HepG2 (cell line): ENCODE measurements around the gene DSTN. TPM values are rescaled to one million over a fixed set of nuclear protein-coding genes. Genes with fewer than 3 reads are reported as not detected.

Source experiments
- AHR ChIP-seq: IDR thresholded peaks from 2 replicates; pipeline ENCODE4 v1.6.1; 2018; ENCODE audit warnings: missing genetic modification reagents, missing compliant biosample characterization
- ARHGAP35 ChIP-seq: sonication (generic); formaldehyde crosslinking; IDR thresholded peaks from 2 replicates; pipeline ENCODE4 v1.9.0; 2022; ENCODE audit warnings: mild to moderate bottlenecking, inconsistent platforms, moderate library complexity, missing genetic modification reagents, borderline replicate concordance
- ATM ChIP-seq: fragments of 450-650 bp; IDR thresholded peaks from 2 replicates; pipeline ENCODE4 v1.7.1; 2017; ENCODE audit warnings: mild to moderate bottlenecking, borderline replicate concordance
- CCDC6 ChIP-seq: sonication (generic); formaldehyde crosslinking; IDR thresholded peaks from 2 replicates; pipeline ENCODE4 v1.8.1; 2022; ENCODE audit warnings: mild to moderate bottlenecking, missing genetic modification reagents, moderate library complexity
- HDAC2 ChIP-seq: sonication (generic); formaldehyde crosslinking; IDR thresholded peaks from 2 replicates; pipeline ENCODE4 v1.4.0; 2020; ENCODE audit warnings: missing genetic modification reagents
- KLF13 ChIP-seq: sonication (generic); formaldehyde crosslinking; IDR thresholded peaks from 2 replicates; pipeline ENCODE4 v1.4.0; 2020; ENCODE audit warnings: mild to moderate bottlenecking, missing genetic modification reagents
- MEF2D ChIP-seq: sonication (generic); formaldehyde crosslinking; IDR thresholded peaks from 2 replicates; pipeline ENCODE4 v1.5.1; 2020; ENCODE audit warnings: mild to moderate bottlenecking, missing genetic modification reagents
- NFIB ChIP-seq: sonication (generic); formaldehyde crosslinking; IDR thresholded peaks from 2 replicates; pipeline ENCODE4 v1.9.0; 2021; ENCODE audit warnings: missing genetic modification reagents, mild to moderate bottlenecking, borderline replicate concordance
- NFKBIZ ChIP-seq: IDR thresholded peaks from 2 replicates; pipeline ENCODE4 v1.6.1; 2018; ENCODE audit warnings: missing genetic modification reagents, missing compliant biosample characterization
- PBX3 ChIP-seq: sonication (generic); formaldehyde crosslinking; IDR thresholded peaks from 2 replicates; pipeline ENCODE4 v1.8.1; 2023; ENCODE audit warnings: missing genetic modification reagents, inconsistent platforms, borderline replicate concordance
- RORA ChIP-seq: sonication (generic); formaldehyde crosslinking; IDR thresholded peaks from 2 replicates; pipeline ENCODE4 v1.5.0; 2020; ENCODE audit warnings: mild to moderate bottlenecking, missing genetic modification reagents, moderate library complexity
- SMC3 ChIP-seq: IDR thresholded peaks from 2 replicates; pipeline ENCODE4 v1.6.1; 2011; ENCODE audit warnings: low read length, improper control_type of control experiment
- SPEN ChIP-seq: sonication (generic); formaldehyde crosslinking; IDR thresholded peaks from 2 replicates; pipeline ENCODE4 v1.5.1; 2020; ENCODE audit warnings: low read depth, mild to moderate bottlenecking, missing genetic modification reagents
- TBX3 ChIP-seq: fragments of 450-650 bp; IDR thresholded peaks from 2 replicates; pipeline ENCODE4 v1.6.1; 2017; ENCODE audit warnings: antibody characterized with exemption, mild to moderate bottlenecking, inconsistent platforms, borderline replicate concordance
- ZBTB1 ChIP-seq: sonication (generic); formaldehyde crosslinking; IDR thresholded peaks from 2 replicates; pipeline ENCODE4 v1.4.0; 2020; ENCODE audit warnings: missing genetic modification reagents, borderline replicate concordance
- ZNF264 ChIP-seq: sonication (generic); formaldehyde crosslinking; IDR thresholded peaks from 2 replicates; pipeline ENCODE4 v1.4.0; 2020; ENCODE audit warnings: missing genetic modification reagents
- ZNF3 ChIP-seq: IDR thresholded peaks from 2 replicates; pipeline ENCODE4 v1.7.0; 2017; ENCODE audit warnings: inconsistent platforms
- ZNF670 ChIP-seq: sonication (generic); formaldehyde crosslinking; IDR thresholded peaks from 2 replicates; pipeline ENCODE4 v1.8.0; 2022; ENCODE audit warnings: mild to moderate bottlenecking, missing genetic modification reagents, borderline replicate concordance
- ZNF674 ChIP-seq: sonication (generic); formaldehyde crosslinking; IDR thresholded peaks from 2 replicates; pipeline ENCODE4 v1.5.0; 2020; ENCODE audit warnings: low read depth, mild to moderate bottlenecking, missing genetic modification reagents
- ZNF737 ChIP-seq: sonication (generic); formaldehyde crosslinking; IDR thresholded peaks from 2 replicates; pipeline ENCODE4 v1.5.0; 2020; ENCODE audit warnings: missing genetic modification reagents, mild to moderate bottlenecking, borderline replicate concordance
- ZNF766 ChIP-seq: sonication (generic); formaldehyde crosslinking; IDR thresholded peaks from 2 replicates; pipeline ENCODE4 v1.5.0; 2020; ENCODE audit warnings: missing genetic modification reagents, borderline replicate concordance
- polyA plus RNA-seq, 8 experiments: library from polyadenylated mRNA; depleted of rRNA in 3 of 8; stranded (reverse) in 7 of 8; unstranded in 1 of 8; fragments of >200 nt; fragmentation: Illumina TruSeq in 4 of 8; extraction: Trizol in 4 of 8; gene quantifications; 2 replicates each; pipeline versions ENCODE4 v1.2.1 to v1.2.3, GENCODE V29; 2011 to 2016; ENCODE audit warnings: low read depth in 4 of 8, missing spikeins in 1 of 8, mixed read lengths in 1 of 8; ENCODE audit not compliant: insufficient read depth in 1 of 8
- total RNA-seq, 5 experiments: library from RNA; depleted of rRNA; stranded (reverse); fragments of >200 nt; fragmentation: Illumina TruSeq; extraction: Trizol; gene quantifications; 2 replicates each; pipeline ENCODE4 v1.2.3, GENCODE V29; 2016; ENCODE audit warnings: low read depth in 1 of 5
- TF ChIP-seq, protein P1 (sequence below): sonication (generic); formaldehyde crosslinking; IDR thresholded peaks from 2 replicates; pipeline ENCODE4 v1.8.1; 2022; ENCODE audit warnings: low read depth, mild to moderate bottlenecking, missing genetic modification reagents
- TF ChIP-seq, protein P2 (sequence below): sonication (generic); formaldehyde crosslinking; IDR thresholded peaks from 2 replicates; pipeline ENCODE4 v1.5.0; 2020; ENCODE audit warnings: mild to moderate bottlenecking, missing genetic modification reagents, moderate library complexity
- TF ChIP-seq, protein P3 (sequence below): sonication (generic); formaldehyde crosslinking; conservative IDR thresholded peaks from 2 replicates; pipeline ENCODE4 v1.4.0; 2020; ENCODE audit warnings: missing genetic modification reagents

Gene DSTN
- total and polyA plus RNA-seq, 2 of the 13 experiments (the other 11 are each of a cell fraction or from before 2014, with no cell fraction given) = 27.6 to 106 TPM

- TF ChIP-seq, protein P1, sequence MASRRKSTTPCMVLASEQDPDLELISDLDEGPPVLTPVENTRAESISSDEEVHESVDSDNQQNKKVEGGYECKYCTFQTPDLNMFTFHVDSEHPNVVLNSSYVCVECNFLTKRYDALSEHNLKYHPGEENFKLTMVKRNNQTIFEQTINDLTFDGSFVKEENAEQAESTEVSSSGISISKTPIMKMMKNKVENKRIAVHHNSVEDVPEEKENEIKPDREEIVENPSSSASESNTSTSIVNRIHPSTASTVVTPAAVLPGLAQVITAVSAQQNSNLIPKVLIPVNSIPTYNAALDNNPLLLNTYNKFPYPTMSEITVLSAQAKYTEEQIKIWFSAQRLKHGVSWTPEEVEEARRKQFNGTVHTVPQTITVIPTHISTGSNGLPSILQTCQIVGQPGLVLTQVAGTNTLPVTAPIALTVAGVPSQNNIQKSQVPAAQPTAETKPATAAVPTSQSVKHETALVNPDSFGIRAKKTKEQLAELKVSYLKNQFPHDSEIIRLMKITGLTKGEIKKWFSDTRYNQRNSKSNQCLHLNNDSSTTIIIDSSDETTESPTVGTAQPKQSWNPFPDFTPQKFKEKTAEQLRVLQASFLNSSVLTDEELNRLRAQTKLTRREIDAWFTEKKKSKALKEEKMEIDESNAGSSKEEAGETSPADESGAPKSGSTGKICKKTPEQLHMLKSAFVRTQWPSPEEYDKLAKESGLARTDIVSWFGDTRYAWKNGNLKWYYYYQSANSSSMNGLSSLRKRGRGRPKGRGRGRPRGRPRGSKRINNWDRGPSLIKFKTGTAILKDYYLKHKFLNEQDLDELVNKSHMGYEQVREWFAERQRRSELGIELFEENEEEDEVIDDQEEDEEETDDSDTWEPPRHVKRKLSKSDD = no peak
- TF ChIP-seq SPEN (CRISPR knock-in tag) (no peak), SMC3 (no peak), PBX3 (no peak), ZNF674 (CRISPR knock-in tag) (no peak), NFKBIZ (CRISPR knock-in tag) (no peak; the same call in 1 of the 2 replicates), ZNF737 (CRISPR knock-in tag) (no peak), ZNF3 (CRISPR knock-in tag) (no peak), TBX3 (no peak), ZNF264 (CRISPR knock-in tag) (peak; percentile 77), ZBTB1 (CRISPR knock-in tag) (no peak), HDAC2 (CRISPR knock-in tag) (peak; percentile 64), ZNF766 (CRISPR knock-in tag) (0 out of 2 replicates have a peak, but pooled peaks have one; percentile 58), ATM (no peak), RORA (no peak), ARHGAP35 (CRISPR knock-in tag) (no peak), MEF2D (CRISPR knock-in tag) (no peak), CCDC6 (CRISPR knock-in tag) (no peak), AHR (CRISPR knock-in tag) (no peak; the same call in 1 of the 2 replicates), NFIB (CRISPR knock-in tag) (no peak), KLF13 (CRISPR knock-in tag) (peak; percentile 43; the same call in 1 of the 2 replicates), ZNF670 (CRISPR knock-in tag) (no peak)
- TF ChIP-seq, protein P2, sequence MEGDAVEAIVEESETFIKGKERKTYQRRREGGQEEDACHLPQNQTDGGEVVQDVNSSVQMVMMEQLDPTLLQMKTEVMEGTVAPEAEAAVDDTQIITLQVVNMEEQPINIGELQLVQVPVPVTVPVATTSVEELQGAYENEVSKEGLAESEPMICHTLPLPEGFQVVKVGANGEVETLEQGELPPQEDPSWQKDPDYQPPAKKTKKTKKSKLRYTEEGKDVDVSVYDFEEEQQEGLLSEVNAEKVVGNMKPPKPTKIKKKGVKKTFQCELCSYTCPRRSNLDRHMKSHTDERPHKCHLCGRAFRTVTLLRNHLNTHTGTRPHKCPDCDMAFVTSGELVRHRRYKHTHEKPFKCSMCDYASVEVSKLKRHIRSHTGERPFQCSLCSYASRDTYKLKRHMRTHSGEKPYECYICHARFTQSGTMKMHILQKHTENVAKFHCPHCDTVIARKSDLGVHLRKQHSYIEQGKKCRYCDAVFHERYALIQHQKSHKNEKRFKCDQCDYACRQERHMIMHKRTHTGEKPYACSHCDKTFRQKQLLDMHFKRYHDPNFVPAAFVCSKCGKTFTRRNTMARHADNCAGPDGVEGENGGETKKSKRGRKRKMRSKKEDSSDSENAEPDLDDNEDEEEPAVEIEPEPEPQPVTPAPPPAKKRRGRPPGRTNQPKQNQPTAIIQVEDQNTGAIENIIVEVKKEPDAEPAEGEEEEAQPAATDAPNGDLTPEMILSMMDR (CRISPR knock-in tag) = no peak
- TF ChIP-seq, protein P3, sequence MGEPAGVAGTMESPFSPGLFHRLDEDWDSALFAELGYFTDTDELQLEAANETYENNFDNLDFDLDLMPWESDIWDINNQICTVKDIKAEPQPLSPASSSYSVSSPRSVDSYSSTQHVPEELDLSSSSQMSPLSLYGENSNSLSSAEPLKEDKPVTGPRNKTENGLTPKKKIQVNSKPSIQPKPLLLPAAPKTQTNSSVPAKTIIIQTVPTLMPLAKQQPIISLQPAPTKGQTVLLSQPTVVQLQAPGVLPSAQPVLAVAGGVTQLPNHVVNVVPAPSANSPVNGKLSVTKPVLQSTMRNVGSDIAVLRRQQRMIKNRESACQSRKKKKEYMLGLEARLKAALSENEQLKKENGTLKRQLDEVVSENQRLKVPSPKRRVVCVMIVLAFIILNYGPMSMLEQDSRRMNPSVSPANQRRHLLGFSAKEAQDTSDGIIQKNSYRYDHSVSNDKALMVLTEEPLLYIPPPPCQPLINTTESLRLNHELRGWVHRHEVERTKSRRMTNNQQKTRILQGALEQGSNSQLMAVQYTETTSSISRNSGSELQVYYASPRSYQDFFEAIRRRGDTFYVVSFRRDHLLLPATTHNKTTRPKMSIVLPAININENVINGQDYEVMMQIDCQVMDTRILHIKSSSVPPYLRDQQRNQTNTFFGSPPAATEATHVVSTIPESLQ = 0 out of 2 replicates have a peak, but pooled peaks have one; percentile 47
Observed at GRCh38 chr20:17568972-17569521, 828 bp upstream of the DSTN start (continued).
